HepG2 (cell line): Measurements from ENCODE around the gene PALM. TPM values are rescaled to one million over a fixed set of nuclear protein-coding genes. Genes with fewer than 3 reads are reported as not detected.

Experiments used
- ATM ChIP-seq: fragments of 450-650 bp; IDR thresholded peaks from 2 replicates; pipeline ENCODE4 v1.7.1; 2017; ENCODE audit warnings: mild to moderate bottlenecking, borderline replicate concordance
- BRCA1 ChIP-seq: sonication (generic); formaldehyde crosslinking; IDR thresholded peaks from 2 replicates; pipeline ENCODE4 v1.4.0; 2020; ENCODE audit warnings: missing genetic modification reagents
- EP300 ChIP-seq, 3 experiments: sonication (generic) in 1 of 3; formaldehyde crosslinking in 1 of 3; IDR thresholded peaks; 2 replicates each; pipeline versions ENCODE4 v1.5.1 to v1.6.1; 2011 to 2020; ENCODE audit warnings: low read depth in 2 of 3, low read length in 2 of 3, borderline replicate concordance in 1 of 3, improper control_type of control experiment in 1 of 3, mild to moderate bottlenecking in 1 of 3, missing genetic modification reagents in 1 of 3, moderate library complexity in 1 of 3
- HMG20B ChIP-seq: conservative IDR thresholded peaks from 2 replicates; pipeline ENCODE4 v1.6.1; 2016; ENCODE audit warnings: missing genetic modification reagents, missing compliant biosample characterization
- HMGA1 ChIP-seq: sonication (generic); formaldehyde crosslinking; conservative IDR thresholded peaks from 2 replicates; pipeline ENCODE4 v1.4.0; 2020; ENCODE audit warnings: missing genetic modification reagents
- HNRNPK ChIP-seq: fragments of 200-400 bp; formaldehyde crosslinking; IDR thresholded peaks from 2 replicates; pipeline ENCODE4 v1.6.1; 2018; ENCODE audit warnings: low read length, low read depth, moderate library complexity, mild to moderate bottlenecking; ENCODE audit not compliant: poor library complexity, severe bottlenecking
- NCOA2 ChIP-seq: sonication (generic); formaldehyde crosslinking; IDR thresholded peaks from 2 replicates; pipeline ENCODE4 v1.8.0; 2022; ENCODE audit warnings: inconsistent platforms
- RFX1 ChIP-seq: fragments of 450-650 bp; IDR thresholded peaks from 2 replicates; pipeline ENCODE4 v1.6.1; 2017
- RFX5 ChIP-seq: IDR thresholded peaks from 2 replicates; pipeline ENCODE4 v1.6.1; 2011; ENCODE audit warnings: low read depth, low read length, improper control_type of control experiment
- SNAPC5 ChIP-seq: sonication (generic); formaldehyde crosslinking; IDR thresholded peaks from 2 replicates; pipeline ENCODE4 v1.8.1; 2023; ENCODE audit warnings: mild to moderate bottlenecking, missing genetic modification reagents, borderline replicate concordance
- TBP ChIP-seq: sonication (generic); formaldehyde crosslinking; IDR thresholded peaks from 2 replicates; pipeline ENCODE4 v1.5.0; 2020; ENCODE audit warnings: missing genetic modification reagents
- ZBTB49 ChIP-seq: sonication (generic); formaldehyde crosslinking; IDR thresholded peaks from 2 replicates; pipeline ENCODE4 v1.4.0; 2020; ENCODE audit warnings: missing genetic modification reagents, borderline replicate concordance
- ZNF326 ChIP-seq: sonication (generic); formaldehyde crosslinking; IDR thresholded peaks from 2 replicates; pipeline ENCODE4 v1.4.0; 2020; ENCODE audit warnings: missing genetic modification reagents, borderline replicate concordance
- ZNF557 ChIP-seq: sonication (generic); formaldehyde crosslinking; IDR thresholded peaks from 2 replicates; pipeline ENCODE4 v1.4.0; 2020; ENCODE audit warnings: missing genetic modification reagents
- ZNF766 ChIP-seq: sonication (generic); formaldehyde crosslinking; IDR thresholded peaks from 2 replicates; pipeline ENCODE4 v1.5.0; 2020; ENCODE audit warnings: missing genetic modification reagents, borderline replicate concordance
- polyA plus RNA-seq, 8 experiments: library from polyadenylated mRNA; depleted of rRNA in 3 of 8; stranded (reverse) in 7 of 8; unstranded in 1 of 8; fragments of >200 nt; fragmentation: Illumina TruSeq in 4 of 8; extraction: Trizol in 4 of 8; gene quantifications; 2 replicates each; pipeline versions ENCODE4 v1.2.1 to v1.2.3, GENCODE V29; 2011 to 2016; ENCODE audit warnings: low read depth in 4 of 8, missing spikeins in 1 of 8, mixed read lengths in 1 of 8; ENCODE audit not compliant: insufficient read depth in 1 of 8
- total RNA-seq, 5 experiments: library from RNA; depleted of rRNA; stranded (reverse); fragments of >200 nt; fragmentation: Illumina TruSeq; extraction: Trizol; gene quantifications; 2 replicates each; pipeline ENCODE4 v1.2.3, GENCODE V29; 2016; ENCODE audit warnings: low read depth in 1 of 5
- TF ChIP-seq, protein P1 (sequence below): IDR thresholded peaks from 2 replicates; pipeline ENCODE4 v1.6.1; 2016; ENCODE audit warnings: mild to moderate bottlenecking
- TF ChIP-seq, protein P2 (sequence below): sonication (generic); formaldehyde crosslinking; IDR thresholded peaks from 2 replicates; pipeline ENCODE4 v1.5.0; 2020; ENCODE audit warnings: missing genetic modification reagents
- TF ChIP-seq, protein P3 (sequence below): sonication (generic); formaldehyde crosslinking; IDR thresholded peaks from 2 replicates; pipeline ENCODE4 v1.4.0; 2020; ENCODE audit warnings: missing genetic modification reagents
- TF ChIP-seq, protein P4 (sequence below): sonication (generic); formaldehyde crosslinking; conservative IDR thresholded peaks from 2 replicates; pipeline ENCODE4 v1.4.0; 2020; ENCODE audit warnings: missing genetic modification reagents

Gene PALM
- total and polyA plus RNA-seq, 2 of the 13 experiments (the other 11 are each of a cell fraction or from before 2014, with no cell fraction given), result 4.0 to 9.7 TPM

GRCh38 chr19:739998-740715 is 31.4 kb downstream of the PALM start (continued):
- TF ChIP-seq HNRNPK (no peak), ATM (no peak), EP300 (IDR thresholded peaks at IDR 0.05; ENCODE audit: low read depth in 2 of 2, low read length in 2 of 2) (peak in 1 of 2 experiments; percentile 30; a peak in 3 of 4 replicates), EP300 (CRISPR knock-in tag; IDR thresholded peaks at IDR 0.05; ENCODE audit: borderline replicate concordance) (no peak), ZNF557 (CRISPR knock-in tag) (peak; percentile 74), SNAPC5 (no peak), ZBTB49 (CRISPR knock-in tag) (no peak), TBP (CRISPR knock-in tag) (no peak), HMG20B (CRISPR knock-in tag) (no peak), HMGA1 (CRISPR knock-in tag) (no peak), ZNF326 (CRISPR knock-in tag) (no peak), BRCA1 (no peak), RFX1 (no peak), NCOA2 (CRISPR knock-in tag) (no peak; the same call in 1 of the 2 replicates), RFX5 (no peak), ZNF766 (CRISPR knock-in tag) (no peak)
- TF ChIP-seq, protein P1, sequence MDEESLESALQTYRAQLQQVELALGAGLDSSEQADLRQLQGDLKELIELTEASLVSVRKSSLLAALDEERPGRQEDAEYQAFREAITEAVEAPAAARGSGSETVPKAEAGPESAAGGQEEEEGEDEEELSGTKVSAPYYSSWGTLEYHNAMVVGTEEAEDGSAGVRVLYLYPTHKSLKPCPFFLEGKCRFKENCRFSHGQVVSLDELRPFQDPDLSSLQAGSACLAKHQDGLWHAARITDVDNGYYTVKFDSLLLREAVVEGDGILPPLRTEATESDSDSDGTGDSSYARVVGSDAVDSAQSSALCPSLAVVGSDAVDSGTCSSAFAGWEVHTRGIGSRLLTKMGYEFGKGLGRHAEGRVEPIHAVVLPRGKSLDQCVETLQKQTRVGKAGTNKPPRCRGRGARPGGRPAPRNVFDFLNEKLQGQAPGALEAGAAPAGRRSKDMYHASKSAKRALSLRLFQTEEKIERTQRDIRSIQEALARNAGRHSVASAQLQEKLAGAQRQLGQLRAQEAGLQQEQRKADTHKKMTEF (CRISPR knock-in tag), result peak; percentile 59
- TF ChIP-seq, protein P2, sequence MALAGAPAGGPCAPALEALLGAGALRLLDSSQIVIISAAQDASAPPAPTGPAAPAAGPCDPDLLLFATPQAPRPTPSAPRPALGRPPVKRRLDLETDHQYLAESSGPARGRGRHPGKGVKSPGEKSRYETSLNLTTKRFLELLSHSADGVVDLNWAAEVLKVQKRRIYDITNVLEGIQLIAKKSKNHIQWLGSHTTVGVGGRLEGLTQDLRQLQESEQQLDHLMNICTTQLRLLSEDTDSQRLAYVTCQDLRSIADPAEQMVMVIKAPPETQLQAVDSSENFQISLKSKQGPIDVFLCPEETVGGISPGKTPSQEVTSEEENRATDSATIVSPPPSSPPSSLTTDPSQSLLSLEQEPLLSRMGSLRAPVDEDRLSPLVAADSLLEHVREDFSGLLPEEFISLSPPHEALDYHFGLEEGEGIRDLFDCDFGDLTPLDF (CRISPR knock-in tag), result no peak
- TF ChIP-seq, protein P3, sequence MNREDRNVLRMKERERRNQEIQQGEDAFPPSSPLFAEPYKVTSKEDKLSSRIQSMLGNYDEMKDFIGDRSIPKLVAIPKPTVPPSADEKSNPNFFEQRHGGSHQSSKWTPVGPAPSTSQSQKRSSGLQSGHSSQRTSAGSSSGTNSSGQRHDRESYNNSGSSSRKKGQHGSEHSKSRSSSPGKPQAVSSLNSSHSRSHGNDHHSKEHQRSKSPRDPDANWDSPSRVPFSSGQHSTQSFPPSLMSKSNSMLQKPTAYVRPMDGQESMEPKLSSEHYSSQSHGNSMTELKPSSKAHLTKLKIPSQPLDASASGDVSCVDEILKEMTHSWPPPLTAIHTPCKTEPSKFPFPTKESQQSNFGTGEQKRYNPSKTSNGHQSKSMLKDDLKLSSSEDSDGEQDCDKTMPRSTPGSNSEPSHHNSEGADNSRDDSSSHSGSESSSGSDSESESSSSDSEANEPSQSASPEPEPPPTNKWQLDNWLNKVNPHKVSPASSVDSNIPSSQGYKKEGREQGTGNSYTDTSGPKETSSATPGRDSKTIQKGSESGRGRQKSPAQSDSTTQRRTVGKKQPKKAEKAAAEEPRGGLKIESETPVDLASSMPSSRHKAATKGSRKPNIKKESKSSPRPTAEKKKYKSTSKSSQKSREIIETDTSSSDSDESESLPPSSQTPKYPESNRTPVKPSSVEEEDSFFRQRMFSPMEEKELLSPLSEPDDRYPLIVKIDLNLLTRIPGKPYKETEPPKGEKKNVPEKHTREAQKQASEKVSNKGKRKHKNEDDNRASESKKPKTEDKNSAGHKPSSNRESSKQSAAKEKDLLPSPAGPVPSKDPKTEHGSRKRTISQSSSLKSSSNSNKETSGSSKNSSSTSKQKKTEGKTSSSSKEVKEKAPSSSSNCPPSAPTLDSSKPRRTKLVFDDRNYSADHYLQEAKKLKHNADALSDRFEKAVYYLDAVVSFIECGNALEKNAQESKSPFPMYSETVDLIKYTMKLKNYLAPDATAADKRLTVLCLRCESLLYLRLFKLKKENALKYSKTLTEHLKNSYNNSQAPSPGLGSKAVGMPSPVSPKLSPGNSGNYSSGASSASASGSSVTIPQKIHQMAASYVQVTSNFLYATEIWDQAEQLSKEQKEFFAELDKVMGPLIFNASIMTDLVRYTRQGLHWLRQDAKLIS, result no peak
- TF ChIP-seq, protein P4, sequence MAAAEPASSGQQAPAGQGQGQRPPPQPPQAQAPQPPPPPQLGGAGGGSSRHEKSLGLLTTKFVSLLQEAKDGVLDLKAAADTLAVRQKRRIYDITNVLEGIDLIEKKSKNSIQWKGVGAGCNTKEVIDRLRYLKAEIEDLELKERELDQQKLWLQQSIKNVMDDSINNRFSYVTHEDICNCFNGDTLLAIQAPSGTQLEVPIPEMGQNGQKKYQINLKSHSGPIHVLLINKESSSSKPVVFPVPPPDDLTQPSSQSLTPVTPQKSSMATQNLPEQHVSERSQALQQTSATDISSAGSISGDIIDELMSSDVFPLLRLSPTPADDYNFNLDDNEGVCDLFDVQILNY (CRISPR knock-in tag), result no peak
